NCI-H2029 treated with DMSO at 0.1 percent for 48 hours (cell line): Measurements from ENCODE around the gene MYH14.

Source experiments
- DNase-seq: peaks from one replicate; lab custom pipeline; 2025; lab: John Stamatoyannopoulos, UW

The MYH14 gene

GRCh38 chr19:50261446-50261970, 58.1 kb downstream of the MYH14 start:
- DNase-seq = no peak

GRCh38 chr19:50263176-50263575, 59.8 kb downstream of the MYH14 start:
- no peak for DNase-seq

GRCh38 chr19:50264483-50265186, 61.2 kb downstream of the MYH14 start:
- no peak for DNase-seq

- DNase-seq = no peak
These were observed 62.6 kb downstream of the MYH14 start for GRCh38 chr19:50266041-50266440.

GRCh38 chr19:50266896-50267295, 63.5 kb downstream of the MYH14 start:
- DNase-seq = no peak

- DNase-seq = no peak
These were observed 64.6 kb downstream of the MYH14 start for GRCh38 chr19:50268041-50268440.

- no peak for DNase-seq
These were observed 65.1 kb downstream of the MYH14 start for GRCh38 chr19:50268501-50268900.

GRCh38 chr19:50269653-50270052, 66.2 kb downstream of the MYH14 start:
- DNase-seq = no peak

GRCh38 chr19:50272263-50272897, 69.0 kb downstream of the MYH14 start:
- no peak for DNase-seq

- no peak for DNase-seq
These were observed 70.4 kb downstream of the MYH14 start for GRCh38 chr19:50273821-50274220.

GRCh38 chr19:50275577-50276368, 72.4 kb downstream of the MYH14 start:
- no peak for DNase-seq

- no peak for DNase-seq
These were observed 73.1 kb downstream of the MYH14 start for GRCh38 chr19:50276370-50277063.

GRCh38 chr19:50277966-50278580, 74.7 kb downstream of the MYH14 start:
- no peak for DNase-seq

GRCh38 chr19:50280074-50280473, 76.7 kb downstream of the MYH14 start:
- DNase-seq = no peak

GRCh38 chr19:50280983-50281382, 77.6 kb downstream of the MYH14 start:
- DNase-seq = no peak

GRCh38 chr19:50281491-50281890, 78.1 kb downstream of the MYH14 start:
- DNase-seq = no peak

- DNase-seq = no peak
These were observed 82.4 kb downstream of the MYH14 start for GRCh38 chr19:50285833-50286232.

GRCh38 chr19:50286443-50286842, 83.0 kb downstream of the MYH14 start:
- no peak for DNase-seq

GRCh38 chr19:50287331-50287730, 83.9 kb downstream of the MYH14 start:
- DNase-seq = no peak

GRCh38 chr19:50288954-50289353, 85.5 kb downstream of the MYH14 start:
- DNase-seq = no peak

- no peak for DNase-seq
These were observed 86.6 kb downstream of the MYH14 start for GRCh38 chr19:50290011-50290410.

GRCh38 chr19:50290775-50291174, 87.4 kb downstream of the MYH14 start:
- no peak for DNase-seq
